Activated CD8-positive, alpha-beta memory T cell treated with anti-CD3 and anti-CD28 coated beads for 4 hours (primary cell): ENCODE measurements around the gene PRICKLE2.

ENCODE experiments used
- DNase-seq, 2 donors: peaks; one replicate each; pipeline ENCODE4 v3.0.0-alpha.2; 2020; ENCODE audit warnings: low read depth in 2 of 2

PRICKLE2 gene

DNA sequence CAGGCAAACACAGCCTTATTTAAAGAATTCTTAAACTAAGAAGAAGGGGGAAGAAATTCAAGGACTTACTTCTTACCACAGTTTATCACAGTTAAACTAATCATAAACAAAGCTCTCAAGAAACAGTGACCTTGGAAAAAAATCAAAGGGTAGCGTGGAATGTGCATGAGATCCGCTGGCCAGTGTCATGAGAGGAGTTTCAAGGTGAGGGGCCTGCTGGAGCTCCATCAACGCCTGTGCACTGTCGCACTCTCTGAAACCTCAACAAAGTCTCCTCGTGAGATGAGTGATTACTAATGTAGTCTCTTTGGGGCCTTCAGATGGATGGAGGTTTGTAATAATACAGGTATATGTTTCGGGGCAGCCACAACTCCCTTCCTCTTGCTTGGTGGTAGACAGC, 28.4 kb upstream of the PRICKLE2 start:
- no peak for DNase-seq

DNA sequence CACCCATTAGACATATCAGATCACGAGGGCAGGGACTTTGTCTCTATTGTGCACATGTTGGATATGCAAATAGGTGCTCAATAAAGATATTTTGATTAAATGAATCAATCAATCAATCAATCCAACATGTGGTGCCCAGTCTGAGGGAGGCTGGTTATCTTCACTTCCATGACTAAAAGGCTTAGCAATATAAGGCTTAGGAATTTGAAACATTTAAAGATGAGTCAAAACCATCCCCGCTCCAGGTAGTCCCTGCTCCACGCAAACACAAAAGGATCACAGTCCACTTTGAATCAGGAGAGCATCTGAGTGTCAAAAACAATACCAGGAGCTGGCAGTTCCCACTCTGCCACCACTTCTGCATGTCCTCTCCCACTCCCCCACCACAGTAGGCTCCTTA, 25.8 kb upstream of the PRICKLE2 start:
- no peak for DNase-seq

DNA sequence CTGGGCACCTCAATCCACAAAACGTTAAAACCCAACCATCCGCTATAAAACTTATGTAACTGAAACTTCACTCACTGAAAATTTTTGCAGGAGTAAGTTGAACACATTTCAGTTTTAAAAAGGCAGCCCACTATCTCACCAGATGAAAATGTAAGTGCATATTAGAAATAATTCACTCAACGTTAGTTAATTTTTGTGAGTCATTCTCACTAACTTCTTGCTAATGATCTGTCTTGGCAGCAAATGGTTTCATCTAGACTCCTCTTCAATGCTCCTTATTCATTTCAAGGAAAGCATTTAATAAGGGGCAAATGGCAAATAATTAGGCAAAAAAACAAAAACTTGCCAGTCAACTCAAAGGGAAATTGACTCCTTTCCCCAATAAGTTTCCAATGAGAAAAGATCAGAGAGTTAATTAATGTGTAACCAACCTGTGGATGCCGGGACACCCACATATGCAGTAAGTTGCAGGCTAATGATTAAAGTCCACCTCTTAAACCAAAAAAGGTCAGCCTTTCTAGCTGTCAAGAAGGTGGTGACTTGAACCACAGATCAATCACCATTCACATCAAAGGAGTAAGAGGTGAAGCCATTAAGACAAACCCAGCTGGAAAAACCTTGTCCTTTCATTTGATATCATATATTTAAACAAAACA, 22.9 kb upstream of the PRICKLE2 start:
- no peak for DNase-seq

DNA sequence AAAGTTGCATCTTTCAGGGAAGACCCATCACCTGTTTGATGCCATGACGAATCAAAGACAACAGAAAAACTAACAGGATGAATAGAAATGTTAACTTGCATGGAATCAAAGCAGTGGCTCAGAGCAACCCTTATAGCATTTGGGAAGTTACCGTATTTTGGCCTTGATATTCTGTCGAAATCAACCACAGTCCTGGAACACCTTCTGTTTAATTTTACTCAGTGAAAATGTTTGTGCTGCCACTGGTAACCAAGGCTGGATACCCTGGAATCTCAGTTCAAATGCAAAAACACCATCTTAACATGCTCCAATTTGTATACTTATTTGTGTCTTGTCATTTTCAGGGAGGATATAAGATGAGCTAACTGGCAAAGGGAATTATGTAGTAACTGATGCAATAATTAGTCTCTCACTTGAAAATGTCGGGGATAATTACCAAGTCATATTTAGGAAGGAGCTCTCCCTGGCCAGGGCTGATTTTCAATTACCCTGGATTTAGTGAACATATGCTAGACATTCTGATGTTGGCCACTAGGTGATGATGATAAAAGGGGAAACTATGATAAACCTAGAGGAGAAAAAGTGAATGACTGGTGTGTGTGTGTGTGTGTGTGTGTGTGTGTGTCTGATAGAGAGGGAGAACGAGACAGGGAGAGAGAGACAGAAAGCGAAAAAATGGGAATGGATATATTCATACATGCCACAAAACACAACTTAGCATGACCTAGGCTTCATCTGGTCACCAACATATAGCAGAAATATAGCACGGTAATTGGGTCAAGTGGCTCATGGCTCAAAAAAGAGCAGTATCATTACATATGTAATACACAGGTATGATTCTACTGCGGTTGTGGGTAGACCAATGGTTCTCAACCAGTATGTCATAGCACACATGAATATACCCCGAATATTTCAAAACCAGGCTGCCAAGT, 19.0 kb upstream of the PRICKLE2 start:
- no peak for DNase-seq

DNA sequence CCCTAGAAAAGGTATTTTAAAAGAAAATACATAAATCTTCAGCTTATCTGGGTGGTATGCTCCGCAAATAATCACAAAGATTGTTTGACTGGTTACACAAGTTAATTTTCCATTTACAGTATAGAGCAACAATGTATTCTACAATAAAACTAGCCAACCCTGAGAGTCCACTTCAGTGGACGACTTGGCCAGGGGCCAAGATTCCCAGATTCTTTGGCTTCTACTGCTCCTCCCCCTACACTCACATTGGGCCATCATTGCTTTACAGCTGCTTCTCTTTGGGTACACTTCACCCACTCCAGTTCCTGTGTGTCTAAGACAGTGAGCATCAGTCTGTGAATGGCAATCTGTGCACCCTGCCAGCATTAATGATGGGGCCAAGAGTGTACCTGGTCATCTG, 17.2 kb upstream of the PRICKLE2 start:
- DNase-seq: no peak

DNA sequence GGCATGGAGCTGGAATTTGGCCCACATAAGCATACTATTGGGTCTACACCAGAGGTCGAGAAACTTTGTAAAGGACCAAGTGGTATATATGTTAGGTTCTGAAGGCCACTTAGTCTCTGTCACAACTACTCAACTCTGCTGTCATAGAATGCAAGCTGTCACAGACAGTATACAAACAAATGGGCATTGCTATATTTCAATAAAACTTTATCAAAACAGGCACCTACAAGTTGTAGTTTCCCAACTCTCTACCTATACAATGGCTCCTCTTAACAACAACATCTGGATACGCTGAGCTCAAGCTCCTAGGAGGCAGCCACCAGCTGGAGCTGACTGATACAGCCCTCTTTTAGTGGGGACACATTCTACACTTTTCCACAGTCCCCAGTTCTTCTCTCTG, 15.7 kb upstream of the PRICKLE2 start:
- no peak for DNase-seq

DNA sequence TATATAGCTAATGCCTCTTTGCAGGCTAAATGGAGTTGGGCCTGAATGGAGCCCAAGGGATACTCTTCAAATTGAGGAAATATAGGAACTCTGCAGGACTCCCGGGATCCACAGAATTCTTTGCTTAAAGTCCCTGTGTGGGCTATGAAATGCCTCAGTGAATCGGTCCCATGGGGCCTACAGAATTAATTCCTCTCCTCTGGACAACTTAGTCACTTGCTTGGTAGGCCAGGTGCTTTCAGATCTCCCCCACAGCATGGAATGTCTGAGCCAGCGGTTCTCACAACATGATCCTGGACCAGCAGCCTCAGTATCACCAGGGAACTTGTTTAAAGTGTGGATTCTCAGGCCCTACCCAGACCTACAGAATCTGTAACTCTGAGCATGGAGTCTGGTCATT, 15.1 kb upstream of the PRICKLE2 start:
- no peak for DNase-seq

DNA sequence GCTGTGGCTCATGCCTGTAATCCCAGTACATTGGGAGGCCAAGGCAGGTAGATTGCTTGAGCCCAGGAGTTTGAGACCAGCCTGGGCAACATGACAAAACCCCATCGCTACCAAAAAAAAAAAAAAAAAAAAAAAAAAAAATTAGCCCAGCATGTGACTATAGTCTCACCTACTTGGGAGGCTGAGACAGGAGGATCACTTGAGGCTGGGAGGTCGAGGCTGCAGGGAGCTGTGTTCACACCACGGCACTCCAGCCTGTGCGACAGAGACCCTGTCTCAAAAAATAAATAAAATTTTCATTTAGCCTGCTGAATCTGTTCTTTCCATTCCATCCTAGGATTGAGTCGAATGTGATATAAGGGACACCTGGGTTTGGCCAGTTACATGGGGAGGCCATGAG, 14.6 kb upstream of the PRICKLE2 start:
- DNase-seq: no peak

DNA sequence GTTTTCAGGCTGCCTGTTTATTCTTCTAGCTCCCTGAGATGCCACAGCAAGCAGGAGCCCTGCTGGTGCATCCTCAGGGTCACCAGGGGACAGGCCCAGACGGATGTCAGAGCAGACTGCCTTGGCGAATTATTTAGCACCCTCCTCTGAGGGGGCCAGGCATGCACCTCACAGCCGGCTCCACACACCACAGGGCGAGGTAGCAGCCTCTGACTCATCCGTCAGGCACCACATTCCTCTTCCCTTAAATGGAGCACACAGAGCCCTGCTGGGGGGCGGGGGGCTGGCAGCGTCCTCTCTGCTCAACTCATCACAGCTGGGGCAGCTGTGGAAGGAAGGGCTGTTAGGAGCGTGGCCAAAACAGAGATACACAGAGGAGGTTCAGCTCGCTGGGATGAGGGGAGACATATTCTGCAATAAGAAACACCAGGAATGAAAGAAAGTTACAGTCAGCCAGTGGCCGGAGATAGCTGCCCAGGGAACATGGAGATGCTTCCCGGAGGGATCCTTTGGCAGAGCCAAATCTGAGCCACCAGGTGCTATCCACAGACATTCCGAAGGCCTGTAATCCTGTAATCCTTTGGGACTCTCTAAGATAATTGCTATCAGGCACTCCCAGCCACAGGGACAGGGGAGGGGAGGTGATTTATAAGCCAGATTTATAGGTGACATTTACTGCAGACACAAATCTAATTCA, 13.9 kb upstream of the PRICKLE2 start:
- no peak for DNase-seq

DNA sequence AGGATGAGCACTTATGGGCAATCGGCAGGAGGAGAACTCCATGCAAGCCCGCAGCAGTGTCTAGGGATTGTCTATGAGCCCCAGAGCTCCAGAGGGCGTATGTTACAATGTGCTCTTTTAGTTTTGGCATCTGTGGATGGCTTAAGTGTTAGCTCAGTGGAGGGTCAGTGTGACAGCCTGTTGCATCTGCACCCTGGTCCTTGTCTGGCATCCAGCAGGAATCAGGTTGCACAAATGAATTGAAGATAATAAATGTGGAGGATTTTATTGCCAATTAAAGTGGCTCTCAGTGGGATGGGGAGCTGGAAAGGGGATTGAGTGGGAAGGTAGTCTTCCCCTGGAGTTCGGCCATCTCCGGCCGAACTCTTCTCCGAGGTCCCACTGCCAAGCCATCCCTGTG, 11.8 kb upstream of the PRICKLE2 start:
- no peak for DNase-seq

DNA sequence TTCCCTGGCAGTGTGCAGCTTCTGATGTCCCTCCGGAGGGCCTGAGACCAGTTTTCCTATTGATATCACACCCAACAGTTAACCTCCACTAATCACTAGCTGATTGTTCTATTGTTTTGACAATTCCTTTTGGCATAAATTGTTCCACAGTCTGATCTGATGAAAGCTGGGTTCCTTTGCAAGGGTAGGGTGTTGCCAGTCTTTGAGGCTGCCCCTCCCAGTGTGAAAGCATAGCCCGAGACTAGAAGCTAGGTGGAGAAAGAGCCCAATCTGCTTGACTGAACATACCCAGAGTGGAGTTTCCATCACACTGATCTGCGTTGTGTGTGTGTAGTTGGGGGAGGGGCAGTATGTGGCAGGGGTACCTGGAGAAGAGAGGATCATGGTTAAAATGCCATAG, 10.3 kb upstream of the PRICKLE2 start:
- no peak for DNase-seq

DNA sequence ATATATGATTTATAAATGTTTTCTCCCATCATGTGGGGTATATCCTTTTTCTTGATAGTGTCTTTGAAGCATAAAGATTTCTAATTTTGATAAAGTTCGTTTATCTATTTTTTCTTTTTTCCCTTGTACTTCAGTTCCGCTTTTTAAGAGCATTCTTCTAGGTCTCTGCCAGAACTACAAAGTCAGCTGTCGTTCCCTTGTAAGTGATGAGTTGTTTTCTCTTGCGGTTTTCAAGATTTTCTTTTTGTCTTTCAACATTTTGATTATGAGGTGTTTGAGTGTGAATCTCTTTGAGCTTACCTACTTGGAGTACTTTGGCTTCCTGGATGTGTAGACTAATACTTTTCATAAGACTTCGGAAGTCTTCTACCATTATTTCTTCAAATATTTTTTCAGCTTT, 9.3 kb upstream of the PRICKLE2 start:
- DNase-seq: no peak

DNA sequence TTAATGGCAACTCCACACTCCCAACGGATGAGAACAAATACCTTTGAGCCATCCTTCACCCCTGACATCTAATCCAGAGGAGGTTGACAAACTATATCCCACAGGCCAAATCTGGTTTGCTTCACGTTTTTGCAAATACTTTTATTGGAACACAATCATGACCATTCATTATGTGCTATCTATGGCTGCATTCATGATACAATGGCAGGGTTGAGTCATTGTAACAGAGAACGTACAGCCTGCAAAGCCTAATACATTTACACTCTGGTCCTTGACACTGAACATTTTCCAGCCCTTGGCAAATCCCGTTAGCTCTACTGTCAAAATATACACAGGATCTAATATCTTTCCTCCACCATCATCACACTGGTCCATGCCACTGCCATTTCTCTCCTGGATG, 7.6 kb upstream of the PRICKLE2 start:
- DNase-seq: no peak

DNA sequence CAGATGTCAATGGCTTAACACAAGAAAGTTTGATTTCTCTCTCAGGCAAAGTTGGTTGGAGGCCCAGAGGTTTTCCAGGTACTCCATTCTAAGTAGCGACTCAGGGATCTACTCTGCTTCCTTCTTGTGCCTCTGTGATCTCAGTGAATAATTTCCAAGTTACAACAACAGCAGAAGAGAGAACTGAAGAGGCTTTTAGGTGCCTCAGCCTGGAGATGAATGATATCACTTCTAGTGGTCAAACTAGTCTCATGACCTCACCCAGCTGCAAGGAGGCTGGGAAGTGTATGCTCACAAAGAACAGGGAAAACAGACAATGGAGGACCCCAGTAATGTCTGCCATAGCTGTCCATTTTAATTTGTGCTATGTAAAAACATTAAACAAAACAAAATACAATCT, 4.6 kb upstream of the PRICKLE2 start:
- DNase-seq: no peak

DNA sequence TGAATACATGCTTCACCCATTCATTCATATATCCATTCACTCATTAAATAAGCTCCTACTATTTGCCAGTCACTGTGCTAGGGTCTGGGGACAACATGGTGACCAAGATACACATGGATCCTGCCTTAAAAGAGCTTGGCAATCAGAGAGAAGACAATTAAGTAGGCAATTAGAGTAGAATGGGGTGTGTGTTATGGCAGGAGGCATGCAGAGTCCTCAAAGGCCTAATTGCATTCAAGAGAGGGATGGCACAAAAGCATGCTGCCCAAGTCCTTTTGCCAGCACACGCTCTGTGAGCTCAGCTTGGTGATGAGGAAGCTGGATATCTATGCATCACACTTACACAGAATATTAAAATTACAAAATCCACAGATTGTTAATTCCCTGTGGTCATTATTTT, 2.8 kb upstream of the PRICKLE2 start:
- no peak for DNase-seq

DNA sequence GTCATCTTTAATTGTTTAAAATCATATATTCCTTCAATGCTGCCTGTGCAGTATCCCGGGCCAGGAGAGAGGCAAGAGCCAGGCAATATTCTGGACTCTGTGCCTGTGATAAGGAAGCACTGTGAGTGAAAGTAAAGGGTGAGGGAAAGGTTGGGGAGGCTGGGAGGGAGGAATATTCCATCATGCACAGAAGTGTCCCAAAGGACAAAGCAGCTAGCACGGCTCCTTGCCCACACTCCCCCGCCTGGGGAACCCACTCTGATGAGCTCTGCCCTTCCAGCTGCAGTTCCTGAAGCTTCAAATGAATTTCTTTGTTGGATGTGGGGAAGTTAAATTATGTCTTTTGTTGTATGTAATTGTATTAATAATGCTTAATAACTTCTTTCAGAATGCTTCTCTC, 1.5 kb upstream of the PRICKLE2 start:
- DNase-seq: no peak

DNA sequence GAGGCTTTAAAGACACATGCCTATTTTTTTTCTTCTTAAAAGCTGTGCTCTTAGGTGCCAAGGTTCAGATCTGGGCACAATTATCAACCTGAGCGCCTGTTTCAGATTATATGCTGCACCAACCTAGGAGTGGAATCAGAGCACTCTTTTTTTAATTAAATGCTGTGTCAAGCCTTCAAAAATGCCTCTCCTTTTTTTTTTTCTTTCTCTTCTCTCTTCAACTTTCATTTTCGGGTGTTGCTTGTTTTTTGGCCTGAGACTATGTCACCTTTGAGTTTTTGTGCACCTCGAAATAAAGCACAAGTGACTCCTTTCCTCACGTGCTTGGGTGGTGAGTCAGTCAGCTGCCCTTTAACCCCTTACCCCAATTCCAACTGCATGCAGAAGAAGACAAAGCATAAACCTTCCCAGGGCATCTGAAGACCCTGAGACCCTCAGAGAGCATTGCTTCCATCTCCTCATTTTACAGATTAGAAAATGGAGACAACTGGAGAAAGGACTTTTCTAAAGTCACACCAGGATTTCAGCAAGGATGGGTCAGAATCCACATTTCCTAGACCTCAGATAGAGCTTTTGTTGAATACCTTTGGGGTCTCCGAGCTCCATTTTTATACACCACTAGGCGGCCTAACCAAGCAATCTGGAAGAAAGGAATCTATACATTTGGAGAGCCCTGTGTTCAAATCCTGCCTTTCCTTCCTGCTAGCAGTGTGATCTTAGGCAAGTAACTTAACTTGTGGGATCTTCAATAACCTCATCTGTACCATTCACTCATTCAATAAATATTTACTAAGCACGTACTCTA, 631 bp upstream of the PRICKLE2 start:
- no peak for DNase-seq

DNA sequence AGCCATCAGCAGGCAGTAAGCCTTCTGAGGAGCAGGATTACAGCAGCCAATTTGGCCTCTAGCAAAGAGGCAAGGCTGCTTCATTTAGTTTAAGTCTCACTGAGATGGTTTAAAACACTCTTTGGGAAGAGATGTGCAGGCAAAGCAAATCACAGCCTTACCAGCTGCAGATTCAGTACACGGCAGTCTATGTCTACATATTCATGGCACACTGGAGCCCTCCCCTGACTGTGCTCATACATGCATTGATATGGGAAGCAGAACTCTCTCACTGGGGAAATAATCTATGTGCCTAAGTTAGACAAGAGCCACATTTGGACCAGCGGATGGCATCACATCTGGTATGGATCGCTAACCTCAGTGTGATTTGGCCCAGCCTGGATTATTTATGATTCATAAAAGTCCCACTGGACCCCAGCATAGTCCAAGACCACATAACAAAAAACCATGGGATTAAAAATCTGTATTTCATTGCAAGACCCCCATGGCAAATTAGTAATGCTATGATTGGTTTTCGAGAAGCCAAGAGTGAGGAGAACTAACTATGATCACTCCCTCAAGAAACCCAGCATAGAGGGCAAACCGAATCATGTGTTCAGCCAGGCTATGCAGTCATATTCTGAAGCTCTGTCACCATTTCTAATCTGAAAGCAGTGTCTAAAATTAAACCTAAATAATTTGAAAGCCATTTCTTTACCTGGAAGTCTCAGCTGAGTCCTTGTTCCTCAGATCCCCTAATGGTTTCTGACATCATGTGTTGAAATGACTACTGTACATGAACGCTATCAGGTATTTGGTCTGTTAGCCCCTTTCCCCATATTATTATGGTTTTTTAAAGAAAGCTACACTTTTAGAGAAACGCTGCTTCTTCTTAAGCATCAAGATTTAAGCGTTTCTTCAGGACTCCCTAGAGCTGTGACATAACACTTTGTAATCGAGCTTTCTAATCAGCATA, 1.2 kb downstream of the PRICKLE2 start:
- DNase-seq: no peak

DNA sequence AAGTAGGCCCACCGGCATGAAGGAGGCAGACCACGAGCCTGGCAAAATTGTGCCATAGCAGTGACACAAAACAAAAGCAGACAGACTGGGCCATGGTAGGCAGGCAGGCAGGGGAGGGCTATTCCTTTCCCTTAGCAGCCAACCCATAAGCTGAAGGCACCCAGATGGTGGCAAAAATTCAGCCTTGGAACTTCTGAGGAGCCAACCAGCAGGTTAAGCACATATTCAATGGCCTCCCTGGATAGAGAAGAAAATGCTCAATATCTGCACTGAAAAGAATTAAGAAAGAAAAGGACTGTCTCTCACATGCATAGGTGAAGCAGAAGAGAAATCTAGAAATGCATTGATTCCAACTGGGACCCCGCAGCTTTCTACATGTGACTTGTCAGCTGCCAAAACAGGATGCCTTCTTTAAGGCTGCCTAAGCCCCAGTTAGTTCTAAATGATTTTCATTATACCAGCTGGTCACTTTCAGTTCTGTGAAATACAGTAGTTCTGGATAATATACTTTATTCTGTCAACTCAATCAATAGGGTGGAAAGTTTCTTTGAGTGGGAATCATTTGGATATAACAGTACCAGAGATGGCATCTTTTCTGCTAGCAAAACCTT, 2.7 kb downstream of the PRICKLE2 start:
- DNase-seq: no peak

DNA sequence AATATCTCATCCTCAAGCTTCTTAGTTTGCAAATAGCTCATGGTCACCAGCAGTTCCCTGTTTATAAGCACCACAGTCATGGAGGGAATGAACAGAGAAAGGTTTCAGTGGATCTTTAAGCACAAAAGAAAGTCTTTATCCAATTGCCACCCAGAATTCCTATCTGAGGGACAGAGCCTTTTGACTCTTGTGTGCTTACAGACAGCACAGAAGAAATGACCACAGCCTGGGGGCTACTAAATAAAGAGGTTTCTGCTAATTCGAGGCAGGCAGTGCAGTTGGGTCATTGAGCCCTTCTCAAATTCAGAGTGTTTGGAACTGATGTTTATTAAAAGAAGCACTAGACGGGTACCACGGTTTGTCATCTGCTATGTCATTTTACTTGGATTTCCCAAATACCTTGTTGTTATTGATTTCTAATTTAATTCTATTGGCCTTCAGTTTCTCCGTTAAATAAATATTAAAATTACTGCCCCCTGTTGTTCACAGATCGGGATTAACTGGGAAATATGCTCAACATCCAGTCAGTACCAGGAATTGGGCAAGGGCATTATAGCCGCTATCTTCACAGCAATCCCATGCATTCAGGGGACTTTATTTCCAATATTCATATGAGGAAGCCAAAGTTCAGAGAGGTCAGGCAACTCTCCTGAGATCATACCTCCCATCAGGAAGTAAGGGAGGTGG, 3.6 kb downstream of the PRICKLE2 start:
- no peak for DNase-seq
